K562 (cell line): Measurements from ENCODE around the gene HAUS3. TPM values are rescaled to one million over a fixed set of nuclear protein-coding genes. Genes with fewer than 3 reads are reported as not detected.

Experiments used
- BACH1 ChIP-seq: fragments of 200-800 bp; sonication (Bioruptor generic); IDR thresholded peaks from 2 replicates; pipeline ENCODE4 v1.6.1; 2016; ENCODE audit warnings: missing genetic modification characterization, missing compliant biosample characterization
- BRD9 ChIP-seq: fragments of 450-650 bp; IDR thresholded peaks from 2 replicates; pipeline ENCODE4 v1.6.1; 2018; ENCODE audit warnings: low read depth; ENCODE audit not compliant: partially characterized antibody
- CGGBP1 ChIP-seq: fragments of 250-450 bp; sonication (Bioruptor Pico); IDR thresholded peaks from 2 replicates; pipeline ENCODE4 v1.9.0; 2021; ENCODE audit warnings: mild to moderate bottlenecking
- ETV1 ChIP-seq: fragments of 450-650 bp; conservative IDR thresholded peaks from 2 replicates; pipeline ENCODE4 v1.6.1; 2016; ENCODE audit warnings: missing genetic modification characterization, control low read depth, low read depth, missing compliant biosample characterization
- HDAC1 ChIP-seq, 2 experiments: fragments of 450-650 bp; IDR thresholded peaks; 2 replicates each; pipeline ENCODE4 v1.6.1; 2016 to 2017; ENCODE audit warnings: inconsistent platforms in 1 of 2, mild to moderate bottlenecking in 1 of 2, moderate library complexity in 1 of 2
- HNRNPK ChIP-seq: fragments of 200-400 bp; formaldehyde crosslinking; IDR thresholded peaks from one replicate; pipeline ENCODE4 v1.6.1; 2018; ENCODE audit warnings: mild to moderate bottlenecking, low read depth, low read length; ENCODE audit not compliant: poor library complexity, severe bottlenecking
- ILK ChIP-seq: fragments of 450-650 bp; IDR thresholded peaks from 2 replicates; pipeline ENCODE4 v1.6.1; 2016; ENCODE audit warnings: missing genetic modification characterization, low read depth, mild to moderate bottlenecking, missing compliant biosample characterization, moderate library complexity, borderline replicate concordance
- JUN ChIP-seq, 2 experiments: sonication (generic) in 1 of 2; formaldehyde crosslinking in 1 of 2; IDR thresholded peaks; 2 replicates each; pipeline versions ENCODE4 v1.6.1 to v1.8.0; 2012 to 2022; ENCODE audit warnings: borderline replicate concordance in 2 of 2, mild to moderate bottlenecking in 2 of 2, improper control_type of control experiment in 1 of 2, low read depth in 1 of 2, low read length in 1 of 2, missing genetic modification reagents in 1 of 2
- MCM3 ChIP-seq: fragments of 450-650 bp; IDR thresholded peaks from 2 replicates; pipeline ENCODE4 v1.6.1; 2016
- MEF2D ChIP-seq: conservative IDR thresholded peaks from 2 replicates; pipeline ENCODE4 v1.6.1; 2016; ENCODE audit warnings: low read depth, missing genetic modification characterization, missing compliant biosample characterization
- MITF ChIP-seq: IDR thresholded peaks from 2 replicates; pipeline ENCODE4 v1.6.1; 2014; ENCODE audit warnings: antibody characterized with exemption
- MLLT1 ChIP-seq, 2 experiments: fragments of 450-650 bp; IDR thresholded peaks; 2 replicates each; pipeline ENCODE4 v1.6.1; 2016
- NCOR1 ChIP-seq: fragments of 450-650 bp; IDR thresholded peaks from 2 replicates; pipeline ENCODE4 v1.6.1; 2016; ENCODE audit warnings: mild to moderate bottlenecking, moderate library complexity
- NKRF ChIP-seq: fragments of 450-650 bp; IDR thresholded peaks from 2 replicates; pipeline ENCODE4 v1.6.1; 2016; ENCODE audit warnings: borderline replicate concordance
- SMARCE1 ChIP-seq: fragments of 450-650 bp; IDR thresholded peaks from 2 replicates; pipeline ENCODE4 v1.7.1; 2016; ENCODE audit warnings: mild to moderate bottlenecking
- SP1 ChIP-seq: sonication (generic); formaldehyde crosslinking; IDR thresholded peaks from 2 replicates; pipeline ENCODE4 v1.8.1; 2022; ENCODE audit warnings: mild to moderate bottlenecking, missing genetic modification reagents
- USF1 ChIP-seq: sonication (generic); formaldehyde crosslinking; IDR thresholded peaks from 2 replicates; pipeline ENCODE4 v1.9.0; 2022; ENCODE audit warnings: mild to moderate bottlenecking, missing genetic modification reagents
- ZBTB5 ChIP-seq: fragments of 450-650 bp; IDR thresholded peaks from 2 replicates; pipeline ENCODE4 v1.6.1; 2017; ENCODE audit warnings: antibody characterized with exemption
- ZFX ChIP-seq: sonication (generic); formaldehyde crosslinking; IDR thresholded peaks from 2 replicates; pipeline ENCODE4 v1.8.0; 2022; ENCODE audit warnings: mild to moderate bottlenecking, missing genetic modification reagents, moderate library complexity
- ZNF354B ChIP-seq: fragments of 250-450 bp; sonication (Bioruptor Pico); IDR thresholded peaks from 2 replicates; pipeline ENCODE4 v1.4.0; 2020
- ZNF696 ChIP-seq: fragments of 250-450 bp; sonication (Bioruptor Pico); conservative IDR thresholded peaks from 2 replicates; pipeline ENCODE4 v1.4.0; 2020; ENCODE audit warnings: mild to moderate bottlenecking, moderate library complexity
- ZNF717 ChIP-seq: fragments of 250-450 bp; sonication (Bioruptor Pico); IDR thresholded peaks from 2 replicates; pipeline ENCODE4 v1.5.0; 2021
- polyA plus RNA-seq, 8 experiments: library from polyadenylated mRNA; depleted of rRNA in 4 of 8; stranded (reverse) in 5 of 8; unstranded in 3 of 8; fragments of >200 nt; fragmentation: Nextera tagmentation in 2 of 8; fragmentation: Illumina TruSeq in 1 of 8; extraction: Ambion mirVana in 2 of 8; extraction: Trizol in 1 of 8; gene quantifications; 2 replicates each; pipeline versions ENCODE4 v1.2.1 to v1.2.3, GENCODE V29; 2011 to 2014; ENCODE audit warnings: inconsistent platforms in 1 of 8, missing spikeins in 1 of 8
- total RNA-seq, 7 experiments: library from RNA; depleted of rRNA in 6 of 7; stranded (reverse); fragments of >200 nt in 6 of 7; fragmentation: Illumina TruSeq in 2 of 7; extraction: Trizol in 2 of 7; gene quantifications; 2 replicates each; pipeline versions ENCODE4 v1.2.1 to v1.2.3, GENCODE V29; 2011 to 2021; ENCODE audit warnings: low replicate concordance in 1 of 7

Gene HAUS3
- total and polyA plus RNA-seq, 9 of the 15 experiments (the other 6 are each of a cell fraction or from before 2014, with no cell fraction given) = 8.9 to 25.7 (median 21.5) TPM

GRCh38 chr4:2267320-2267811 lies 25.4 kb upstream of the HAUS3 start (continued):
- TF ChIP-seq MEF2D (tag) = no peak
- TF ChIP-seq HNRNPK = no peak
- no peak for TF ChIP-seq NKRF
- no peak for TF ChIP-seq CGGBP1 (CRISPR knock-in tag)
- TF ChIP-seq BRD9 = no peak
- no peak for TF ChIP-seq HDAC1 (IDR thresholded peaks at IDR 0.05)
- TF ChIP-seq USF1 (CRISPR knock-in tag) = no peak; the same call in 1 of the 2 replicates
- no peak for TF ChIP-seq BACH1 (tag)
- TF ChIP-seq ZBTB5 = no peak
- no peak for TF ChIP-seq ETV1 (tag)
- no peak for TF ChIP-seq JUN (IDR thresholded peaks at IDR 0.05; ENCODE audit: borderline replicate concordance, low read depth, low read length)
- TF ChIP-seq JUN (CRISPR knock-in tag; IDR thresholded peaks at IDR 0.05; ENCODE audit: borderline replicate concordance) = no peak
- TF ChIP-seq SMARCE1 = no peak
- no peak for TF ChIP-seq ZNF354B
- no peak for TF ChIP-seq ZNF717
- TF ChIP-seq MLLT1 (IDR thresholded peaks at IDR 0.05) = no peak
- TF ChIP-seq ZFX (CRISPR knock-in tag) = peak; percentile 67
- TF ChIP-seq ZNF696 (CRISPR knock-in tag) = no peak
- no peak for TF ChIP-seq SP1 (CRISPR knock-in tag)
- TF ChIP-seq NCOR1 = no peak
- no peak for TF ChIP-seq ILK (tag)
- no peak for TF ChIP-seq MCM3
- TF ChIP-seq MITF = no peak
